A549 treated with AZD9567 at 1 μM for 4 hours (cell line): ENCODE data around the gene C20orf173. TPM values are rescaled to one million over a fixed set of nuclear protein-coding genes. Genes with fewer than 3 reads are reported as not detected.

Experiments used
- total RNA-seq: library from RNA; stranded (reverse); fragments of 200-300 nt; extraction: Qiagen RNA extraction; gene quantifications from 5 replicates; pipeline ENCODE4 v1.2.3, GENCODE V29; 2022; ENCODE audit not compliant: insufficient read depth

Gene C20orf173, protein sequence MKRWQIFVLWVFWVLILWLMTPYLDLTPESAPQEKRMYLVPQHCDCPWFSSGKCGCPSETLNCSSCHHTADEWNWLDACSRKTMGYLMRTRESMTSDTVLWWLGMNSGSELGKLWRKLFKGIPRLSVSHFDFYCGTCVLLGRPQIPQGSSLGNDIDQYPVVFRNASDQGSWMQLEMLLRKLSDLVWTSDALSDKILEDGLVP
- total RNA-seq: not detected in 5 replicates

DNA sequence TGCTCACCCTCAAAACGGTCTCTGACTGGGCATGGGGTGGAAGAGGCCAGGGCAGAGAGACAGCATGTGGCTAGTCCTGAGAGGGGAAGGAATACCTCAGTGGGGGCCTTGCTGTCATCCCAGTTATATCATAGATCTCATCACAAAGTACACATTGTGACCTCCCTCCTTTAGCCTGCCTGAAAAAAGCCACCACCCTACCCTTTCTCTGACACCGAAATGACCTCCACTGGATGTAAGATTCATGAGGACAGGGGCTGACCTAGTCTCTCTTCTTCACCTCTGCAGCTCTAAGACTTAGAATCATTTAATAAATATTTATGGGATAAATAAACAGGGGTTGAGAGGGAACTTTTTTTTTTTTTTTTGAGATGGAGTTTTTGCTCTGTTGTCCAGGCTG is at the start of gene C20orf173:
Gene C20orf173, minus strand, starts transcription at position 101 of the 400 bp plus-strand sequence. CDS start 279 bp downstream, outside the sequence.

DNA sequence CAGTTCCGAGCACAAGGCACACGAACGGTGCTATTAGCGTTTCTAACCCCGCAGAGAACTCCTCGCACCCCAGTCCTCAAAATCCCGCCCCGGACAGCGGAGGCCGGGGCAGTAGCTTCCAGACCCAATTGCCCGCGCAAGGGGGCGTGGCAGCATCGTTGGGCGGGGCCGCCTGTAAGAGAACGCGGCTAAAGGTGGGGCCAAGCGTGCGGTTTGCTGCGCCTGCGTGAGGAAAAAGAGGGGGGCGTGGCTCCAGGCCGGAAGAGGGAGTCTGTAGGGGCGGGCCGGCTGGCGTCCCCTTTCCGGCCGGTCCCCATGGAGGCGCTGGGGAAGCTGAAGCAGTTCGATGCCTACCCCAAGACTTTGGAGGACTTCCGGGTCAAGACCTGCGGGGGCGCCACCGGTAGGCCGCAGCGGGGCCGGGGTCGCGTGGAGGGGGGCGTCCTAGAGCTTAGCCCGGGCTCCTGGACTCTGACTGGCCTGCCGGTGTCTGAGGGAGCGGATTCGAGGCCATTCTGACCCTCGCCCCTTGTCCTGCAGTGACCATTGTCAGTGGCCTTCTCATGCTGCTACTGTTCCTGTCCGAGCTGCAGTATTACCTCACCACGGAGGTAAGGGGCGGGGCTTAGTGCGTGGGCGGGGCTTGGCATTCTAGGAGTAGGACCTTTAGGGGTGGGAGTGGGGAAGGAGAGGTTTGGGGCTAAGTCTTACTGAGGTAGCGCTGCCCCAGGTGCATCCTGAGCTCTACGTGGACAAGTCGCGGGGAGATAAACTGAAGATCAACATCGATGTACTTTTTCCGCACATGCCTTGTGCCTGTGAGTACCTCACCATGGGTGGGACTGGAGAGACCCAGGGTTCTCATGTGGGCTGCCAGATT is 12.6 kb upstream of the C20orf173 start, which contains the start of gene ERGIC3:
Gene ERGIC3, plus strand, starts transcription at position 296 of the 880 bp plus-strand sequence. Its CDS starts 20 bp downstream, at position 316.

Other genes starting within 250 kb of the C20orf173 start
- gene EIF6, start 244.9 kb downstream of the C20orf173 start, total RNA-seq: 416 to 436 TPM (median 422 TPM) in 5 replicates
- gene FAM83C, start 237.2 kb downstream of the C20orf173 start, total RNA-seq: 0.02 to 0.06 TPM (median 0.05 TPM) in 4 of 5 replicates, not detected in the other
- gene UQCC1, start 117.7 kb downstream of the C20orf173 start, total RNA-seq: 27.0 to 69.2 TPM (median 28.8 TPM) in 5 replicates
- gene GDF5, start 91.4 kb downstream of the C20orf173 start, total RNA-seq: 0.03 TPM in 1 of 5 replicates, not detected in the others
- 23.3 to 31.2 TPM (median 28.7 TPM) in 5 replicates for gene CEP250, start 74.1 kb downstream of the C20orf173 start, total RNA-seq
- gene ERGIC3, start 12.4 kb upstream of the C20orf173 start, total RNA-seq: 235 to 256 TPM (median 242 TPM) in 5 replicates
- gene SPAG4, start 86.2 kb upstream of the C20orf173 start, total RNA-seq: 3.6 to 10.6 TPM (median 5.0 TPM) in 5 replicates
- 203 to 231 TPM (median 226 TPM) in 5 replicates for gene CPNE1, start 135.2 kb upstream of the C20orf173 start, total RNA-seq
- gene RBM12, start 135.2 kb upstream of the C20orf173 start, total RNA-seq: 77.3 to 99.4 TPM (median 81.1 TPM) in 5 replicates
- gene NFS1, start 169.7 kb upstream of the C20orf173 start, total RNA-seq: 36.3 to 44.4 TPM (median 39.4 TPM) in 5 replicates
- 362 to 399 TPM (median 378 TPM) in 5 replicates for gene ROMO1, start 169.8 kb upstream of the C20orf173 start, total RNA-seq
- 166 to 193 TPM (median 186 TPM) in 5 replicates for gene RBM39, start 212.6 kb upstream of the C20orf173 start, total RNA-seq
- 28.5 to 32.0 TPM (median 30.4 TPM) in 5 replicates for gene PHF20, start 242.4 kb upstream of the C20orf173 start, total RNA-seq